Astrocyte (in vitro differentiated cells and primary cell): ENCODE measurements around the gene UQCRFS1.
"Not testable (repeated sequence)": the region's sequence is repeated elsewhere in the genome, so short reads cannot be mapped to it uniquely, and the experiment has no call there.

Experiments used
- EZH2 ChIP-seq: IDR thresholded peaks from 2 replicates; pipeline ENCODE4 v1.6.1; 2012; ENCODE audit warnings: mild to moderate bottlenecking, low read length, inconsistent platforms; ENCODE audit not compliant: insufficient read depth
- TF ChIP-seq, protein P1 (sequence below): IDR thresholded peaks from 2 replicates; pipeline ENCODE4 v1.5.1; 2011; ENCODE audit warnings: low read depth, mild to moderate bottlenecking, inconsistent platforms, low read length, moderate library complexity; ENCODE audit not compliant: insufficient read depth

DNA sequence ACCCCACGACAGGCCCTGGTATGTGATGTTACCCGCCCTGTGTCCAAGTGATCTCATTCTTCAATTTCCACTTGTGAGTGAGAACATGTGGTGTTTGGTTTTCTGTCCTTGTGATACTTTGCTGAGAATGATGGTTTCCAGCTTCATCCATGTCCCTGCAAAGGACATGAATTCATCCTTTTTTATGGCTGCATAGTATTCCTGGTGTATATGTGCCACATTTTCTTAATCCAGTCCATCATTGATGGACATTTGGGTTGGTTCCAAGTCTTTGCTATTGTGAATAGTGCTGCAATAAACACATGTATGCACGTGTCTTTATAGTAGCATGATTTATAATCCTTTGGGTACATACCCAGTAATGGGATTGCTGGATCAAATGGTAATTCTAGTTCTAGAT lies 36.8 kb upstream of the UQCRFS1 start:
- TF ChIP-seq, protein P1, sequence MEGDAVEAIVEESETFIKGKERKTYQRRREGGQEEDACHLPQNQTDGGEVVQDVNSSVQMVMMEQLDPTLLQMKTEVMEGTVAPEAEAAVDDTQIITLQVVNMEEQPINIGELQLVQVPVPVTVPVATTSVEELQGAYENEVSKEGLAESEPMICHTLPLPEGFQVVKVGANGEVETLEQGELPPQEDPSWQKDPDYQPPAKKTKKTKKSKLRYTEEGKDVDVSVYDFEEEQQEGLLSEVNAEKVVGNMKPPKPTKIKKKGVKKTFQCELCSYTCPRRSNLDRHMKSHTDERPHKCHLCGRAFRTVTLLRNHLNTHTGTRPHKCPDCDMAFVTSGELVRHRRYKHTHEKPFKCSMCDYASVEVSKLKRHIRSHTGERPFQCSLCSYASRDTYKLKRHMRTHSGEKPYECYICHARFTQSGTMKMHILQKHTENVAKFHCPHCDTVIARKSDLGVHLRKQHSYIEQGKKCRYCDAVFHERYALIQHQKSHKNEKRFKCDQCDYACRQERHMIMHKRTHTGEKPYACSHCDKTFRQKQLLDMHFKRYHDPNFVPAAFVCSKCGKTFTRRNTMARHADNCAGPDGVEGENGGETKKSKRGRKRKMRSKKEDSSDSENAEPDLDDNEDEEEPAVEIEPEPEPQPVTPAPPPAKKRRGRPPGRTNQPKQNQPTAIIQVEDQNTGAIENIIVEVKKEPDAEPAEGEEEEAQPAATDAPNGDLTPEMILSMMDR = not testable (repeated sequence)
- not testable (repeated sequence) for TF ChIP-seq EZH2
